Right atrium auricular region (tissue), 2 donors: ENCODE results near the gene TESPA1. TPM values are rescaled to one million over a fixed set of nuclear protein-coding genes. Genes with fewer than 3 reads are reported as not detected.

Experiments used
- DNase-seq: peaks from one replicate; pipeline ENCODE4 v3.0.0-alpha.2; 2019; ENCODE audit warnings: low spot score
- H3K27ac ChIP-seq, 2 donors: fragments of 200-600 bp; sonication (generic); 1 replicate in 1 of 2; 2 replicates in 1 of 2; pipeline ENCODE4 v1.5.1; 2016 to 2019
- H3K27me3 ChIP-seq, 2 donors: fragments of 200-600 bp; sonication (generic); one replicate each; pipeline versions ENCODE4 v1.5.1 to v1.6.0; 2017 to 2019
- H3K36me3 ChIP-seq: fragments of 200-600 bp; sonication (generic); one replicate; pipeline ENCODE4 v1.5.1; 2016
- H3K4me1 ChIP-seq, 2 donors: fragments of 200-600 bp; sonication (generic); one replicate each; pipeline versions ENCODE4 v1.5.1 to v1.6.0; 2017 to 2019
- H3K4me3 ChIP-seq, 2 donors: fragments of 200-600 bp; sonication (generic); 1 replicate in 1 of 2; 2 replicates in 1 of 2; pipeline ENCODE4 v1.5.1; 2017 to 2019; ENCODE audit warnings: mild to moderate bottlenecking in 1 of 2, moderate library complexity in 1 of 2
- H3K9me3 ChIP-seq, 2 donors: fragments of 200-600 bp; sonication (generic); one replicate each; pipeline ENCODE4 v1.5.1; 2019
- total RNA-seq, 2 donors: library from RNA; depleted of rRNA; stranded (reverse); fragments of >200 nt; gene quantifications; one replicate each; pipeline ENCODE4 v1.1.0, GENCODE V29; 2016
- TF ChIP-seq, protein P1 (sequence below), 2 donors: fragments of 200-600 bp; sonication (generic); IDR thresholded peaks; one replicate each; pipeline ENCODE4 v1.5.1; 2019; ENCODE audit warnings: antibody characterized with exemption in 2 of 2

TESPA1 gene
- total RNA-seq, 2 donors from 2014 or later, result 0.19 TPM; not detected in 1

DNA sequence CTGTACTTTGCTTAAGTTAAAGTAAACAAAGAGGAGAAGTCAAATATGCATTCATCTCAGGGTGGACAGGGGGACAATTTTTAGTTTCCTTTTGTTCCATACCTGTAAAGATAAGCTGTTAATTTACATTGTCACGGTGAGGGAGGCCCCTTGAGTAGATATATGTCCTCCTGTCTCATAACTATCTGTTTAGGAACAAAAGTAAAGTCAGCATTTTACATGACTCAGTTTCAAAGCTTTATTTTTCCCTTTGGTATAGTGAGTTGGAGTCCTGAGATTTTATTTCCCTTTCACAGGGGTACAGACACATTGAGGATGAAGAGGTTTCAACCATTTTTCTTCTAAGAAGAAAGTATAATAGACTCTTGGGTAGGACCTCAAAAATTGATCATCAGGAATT lies 50.1 kb downstream of the TESPA1 start:
- no peak overlapping the region for H3K27ac ChIP-seq

DNA sequence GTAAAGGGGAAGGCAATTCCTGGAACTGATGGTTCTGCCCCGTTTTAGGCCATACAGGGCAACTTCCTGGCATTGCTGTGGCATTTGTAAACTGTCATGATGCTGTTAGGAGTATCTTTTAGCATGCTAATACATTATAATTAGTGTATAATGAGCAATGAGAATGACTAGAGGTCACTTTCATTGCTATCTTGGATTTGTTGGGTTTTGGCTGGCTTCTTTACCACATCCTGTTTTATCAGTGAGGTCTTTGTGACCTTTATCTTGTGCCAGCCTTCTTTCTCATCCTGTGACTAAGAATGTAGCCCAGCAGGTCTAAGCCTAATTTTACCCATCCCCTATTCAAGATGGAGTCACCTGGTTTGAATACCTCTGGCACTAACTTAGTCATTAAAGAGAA lies 51.2 kb downstream of the TESPA1 start:
- no peak for DNase-seq
- TF ChIP-seq, protein P1, sequence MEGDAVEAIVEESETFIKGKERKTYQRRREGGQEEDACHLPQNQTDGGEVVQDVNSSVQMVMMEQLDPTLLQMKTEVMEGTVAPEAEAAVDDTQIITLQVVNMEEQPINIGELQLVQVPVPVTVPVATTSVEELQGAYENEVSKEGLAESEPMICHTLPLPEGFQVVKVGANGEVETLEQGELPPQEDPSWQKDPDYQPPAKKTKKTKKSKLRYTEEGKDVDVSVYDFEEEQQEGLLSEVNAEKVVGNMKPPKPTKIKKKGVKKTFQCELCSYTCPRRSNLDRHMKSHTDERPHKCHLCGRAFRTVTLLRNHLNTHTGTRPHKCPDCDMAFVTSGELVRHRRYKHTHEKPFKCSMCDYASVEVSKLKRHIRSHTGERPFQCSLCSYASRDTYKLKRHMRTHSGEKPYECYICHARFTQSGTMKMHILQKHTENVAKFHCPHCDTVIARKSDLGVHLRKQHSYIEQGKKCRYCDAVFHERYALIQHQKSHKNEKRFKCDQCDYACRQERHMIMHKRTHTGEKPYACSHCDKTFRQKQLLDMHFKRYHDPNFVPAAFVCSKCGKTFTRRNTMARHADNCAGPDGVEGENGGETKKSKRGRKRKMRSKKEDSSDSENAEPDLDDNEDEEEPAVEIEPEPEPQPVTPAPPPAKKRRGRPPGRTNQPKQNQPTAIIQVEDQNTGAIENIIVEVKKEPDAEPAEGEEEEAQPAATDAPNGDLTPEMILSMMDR (IDR thresholded peaks at IDR 0.05), result no peak
- no peaks in the 10 kb centered on the region for H3K36me3 ChIP-seq
- H3K9me3 ChIP-seq, result peaks cover 0 to 15% of the 10 kb centered on the region in 2 donors
- H3K27ac ChIP-seq, result no peak overlapping the region
- H3K27me3 ChIP-seq, result no peaks in the 10 kb centered on the region
- H3K4me1 ChIP-seq, result no peaks in the 10 kb centered on the region
- H3K4me3 ChIP-seq, result no peak overlapping the region

More for the DNA sequence above, 50.1 kb downstream of the TESPA1 start:
- Histone ChIP-seq H3K9me3 (peaks cover 0 to 14% of the 10 kb centered on the region in 2 donors), H3K27me3 (no peaks in the 10 kb centered on the region), H3K36me3 (no peaks in the 10 kb centered on the region), H3K4me1 (no peaks in the 10 kb centered on the region), H3K4me3 (no peak overlapping the region)
- DNase-seq, result no peak
- TF ChIP-seq, protein P1 (IDR thresholded peaks at IDR 0.05), result no peak

DNA sequence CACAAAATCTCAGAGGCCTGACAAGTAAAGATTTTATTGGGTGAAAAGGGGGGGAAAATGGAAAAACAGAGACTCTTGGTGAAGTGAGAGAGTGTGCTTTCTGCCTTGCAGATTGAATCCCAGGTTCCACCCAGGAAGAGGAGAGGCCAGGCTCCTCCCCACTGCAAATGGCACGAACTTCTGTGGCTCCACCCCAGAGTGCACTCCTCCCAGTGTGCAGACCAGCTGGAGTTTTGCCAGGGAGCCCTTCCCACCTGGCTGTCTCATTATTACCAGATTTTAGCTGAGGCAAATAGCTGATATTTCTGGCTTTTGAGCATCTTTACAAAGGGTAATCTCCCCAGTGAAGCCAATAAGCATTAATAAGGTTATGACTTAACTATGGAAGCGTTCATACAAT lies 51.9 kb downstream of the TESPA1 start:
- Histone ChIP-seq H3K36me3 (no peaks in the 10 kb centered on the region), H3K4me3 (no peak overlapping the region), H3K9me3 (peaks cover 0 to 15% of the 10 kb centered on the region in 2 donors), H3K4me1 (no peaks in the 10 kb centered on the region), H3K27ac (no peak overlapping the region), H3K27me3 (no peaks in the 10 kb centered on the region)
- DNase-seq, result no peak
- TF ChIP-seq, protein P1 (IDR thresholded peaks at IDR 0.05), result no peak

DNA sequence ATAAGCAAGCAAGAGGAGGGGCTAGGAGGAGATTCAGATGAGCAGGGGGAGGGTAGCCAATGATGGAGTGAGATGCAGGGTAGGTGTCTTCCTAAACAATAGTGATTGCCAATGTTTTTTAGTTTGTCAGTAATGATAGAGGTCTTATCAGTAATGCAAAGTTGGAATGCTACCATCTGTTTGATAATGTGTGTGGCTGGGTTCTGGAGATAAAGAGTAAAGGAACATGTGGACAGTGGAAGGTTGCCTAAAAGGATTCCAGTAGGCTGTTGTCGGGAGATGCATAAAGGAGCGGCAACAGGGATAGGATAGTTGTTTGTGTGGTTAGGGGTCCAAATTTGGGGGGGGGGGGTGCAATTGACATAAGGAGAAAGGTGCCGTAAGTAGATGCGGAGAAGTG lies 52.5 kb downstream of the TESPA1 start:
- Histone ChIP-seq H3K27ac (no peak overlapping the region), H3K4me3 (no peak overlapping the region), H3K4me1 (no peaks in the 10 kb centered on the region), H3K9me3 (peaks cover 0 to 15% of the 10 kb centered on the region in 2 donors), H3K36me3 (no peaks in the 10 kb centered on the region), H3K27me3 (no peaks in the 10 kb centered on the region)
- no peak for DNase-seq
- TF ChIP-seq, protein P1 (IDR thresholded peaks at IDR 0.05), result no peak

DNA sequence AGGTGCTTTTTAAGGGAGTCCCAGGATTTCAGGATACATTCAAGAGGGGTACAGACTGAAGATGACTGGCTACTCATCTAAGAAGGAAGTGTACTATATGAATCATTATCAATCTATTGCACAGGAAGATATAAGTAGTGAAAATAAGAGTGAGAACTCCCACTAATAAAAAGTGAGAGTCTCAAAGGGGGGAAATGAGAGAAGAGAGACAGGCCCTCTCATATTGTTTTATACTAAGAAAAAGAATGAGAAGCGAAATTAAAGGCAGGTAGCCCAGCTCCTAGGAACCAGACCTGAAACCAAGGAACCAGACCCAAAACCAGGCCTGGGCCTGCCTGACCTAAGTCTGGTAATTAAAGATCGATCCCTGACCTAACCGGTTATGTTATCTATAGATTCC lies 54.6 kb downstream of the TESPA1 start:
- H3K27ac ChIP-seq, result no peak overlapping the region
- H3K4me3 ChIP-seq, result no peak overlapping the region
- TF ChIP-seq, protein P1 (IDR thresholded peaks at IDR 0.05), result no peak
- no peaks in the 10 kb centered on the region for H3K36me3 ChIP-seq
- no peaks in the 10 kb centered on the region for H3K4me1 ChIP-seq
- peaks cover 0 to 15% of the 10 kb centered on the region in 2 donors for H3K9me3 ChIP-seq
- H3K27me3 ChIP-seq, result no peaks in the 10 kb centered on the region
- DNase-seq, result no peak

DNA sequence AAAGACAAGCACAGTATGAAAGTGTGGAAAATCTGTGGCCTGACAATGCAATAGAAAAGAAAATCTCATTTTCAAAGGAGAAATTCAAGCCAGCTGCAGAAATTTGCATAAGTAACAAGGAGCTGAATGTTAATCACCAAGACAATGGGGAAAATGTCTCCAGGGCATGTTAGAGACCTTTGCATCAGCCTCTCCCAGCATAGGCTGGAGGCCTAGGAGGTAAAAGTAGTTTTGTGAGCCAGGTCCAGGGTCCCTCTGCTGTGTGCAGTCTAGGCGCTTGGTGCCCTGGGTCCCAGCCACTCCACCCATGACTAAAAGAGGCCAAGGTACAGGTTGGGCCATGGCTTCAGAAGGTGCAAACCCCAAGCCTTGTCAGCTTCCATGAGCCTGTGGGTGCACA lies 58.3 kb downstream of the TESPA1 start:
- Histone ChIP-seq H3K4me3 (no peak overlapping the region), H3K4me1 (no peaks in the 10 kb centered on the region), H3K27ac (no peak overlapping the region), H3K9me3 (peaks cover 0 to 15% of the 10 kb centered on the region in 2 donors), H3K36me3 (no peaks in the 10 kb centered on the region), H3K27me3 (no peaks in the 10 kb centered on the region)
- no peak for DNase-seq
- TF ChIP-seq, protein P1 (IDR thresholded peaks at IDR 0.05), result no peak
